ENCODE measurements around the gene CPNE5.
A peak's percentile ranks its signal among the peaks of the same experiment; 100 is the strongest.
"Not testable (repeated sequence)": the region's sequence is repeated elsewhere in the genome, so short reads cannot be mapped to it uniquely, and the experiment has no call there.

The CPNE5 gene

DNA sequence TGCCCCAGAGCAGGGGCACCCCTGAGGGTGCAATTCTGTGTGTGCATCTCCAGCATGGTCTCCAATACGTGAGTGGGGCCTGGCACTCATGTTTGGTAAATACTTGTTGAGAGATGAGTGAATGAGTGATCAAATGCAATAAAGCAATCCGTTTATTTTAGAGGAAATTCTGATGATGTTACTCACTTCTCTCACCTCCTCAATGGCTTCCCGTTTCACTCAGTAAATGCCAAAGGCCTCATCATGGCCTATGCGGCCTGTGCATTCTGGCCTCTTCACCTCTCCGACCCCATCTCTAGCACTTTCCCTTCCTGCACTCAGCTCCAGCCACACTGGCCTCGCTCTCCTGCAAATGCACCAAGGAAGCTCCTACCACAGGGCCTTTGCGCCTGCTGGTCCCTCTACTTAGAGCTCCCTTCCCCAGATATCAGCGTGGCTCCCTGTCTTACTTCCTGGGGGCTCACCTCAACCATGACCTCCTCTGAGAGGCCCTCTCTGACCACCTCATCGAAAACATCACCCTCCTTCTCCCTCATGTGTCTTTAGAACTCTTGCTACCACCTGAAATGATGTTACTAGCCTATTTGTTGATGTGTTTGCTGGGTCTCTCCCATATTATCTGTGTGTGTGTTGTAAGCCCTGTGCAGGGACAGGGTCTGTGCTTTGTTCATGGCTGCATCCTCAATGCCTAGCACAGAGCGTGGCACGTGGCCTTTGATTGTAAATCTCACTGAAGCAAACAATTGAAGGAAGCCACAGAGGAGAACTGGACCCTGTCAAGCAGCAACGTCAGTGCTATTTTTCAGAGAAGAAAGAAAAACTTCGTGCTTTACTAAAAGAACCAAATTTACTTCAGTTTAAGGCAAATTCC lies 99.1 kb downstream of the CPNE5 start:
- FAIRE-seq = no peak

DNA sequence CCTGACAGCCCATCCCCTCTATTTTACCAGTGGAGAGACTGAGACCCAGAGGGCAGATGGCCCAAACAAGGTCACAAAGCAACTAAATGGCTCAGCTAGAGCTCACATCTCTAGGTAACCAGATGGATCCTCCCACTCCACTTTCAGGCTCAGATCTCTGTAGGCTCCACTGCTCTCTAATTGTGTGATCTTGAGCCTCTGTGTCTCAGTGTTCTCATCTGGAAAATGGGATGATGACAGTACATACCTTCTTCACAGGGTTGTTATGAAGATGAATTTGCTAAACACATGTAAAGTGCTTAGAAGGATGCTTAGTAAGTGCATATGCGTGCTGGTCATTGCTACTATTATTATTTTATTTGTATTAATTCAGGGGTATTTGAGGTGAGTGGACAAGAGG lies 101.1 kb downstream of the CPNE5 start:
- FAIRE-seq = no peak

- FAIRE-seq = no peak
Observed at GRCh38 chr6:36737043-36737785, 102.0 kb downstream of the CPNE5 start.

DNA sequence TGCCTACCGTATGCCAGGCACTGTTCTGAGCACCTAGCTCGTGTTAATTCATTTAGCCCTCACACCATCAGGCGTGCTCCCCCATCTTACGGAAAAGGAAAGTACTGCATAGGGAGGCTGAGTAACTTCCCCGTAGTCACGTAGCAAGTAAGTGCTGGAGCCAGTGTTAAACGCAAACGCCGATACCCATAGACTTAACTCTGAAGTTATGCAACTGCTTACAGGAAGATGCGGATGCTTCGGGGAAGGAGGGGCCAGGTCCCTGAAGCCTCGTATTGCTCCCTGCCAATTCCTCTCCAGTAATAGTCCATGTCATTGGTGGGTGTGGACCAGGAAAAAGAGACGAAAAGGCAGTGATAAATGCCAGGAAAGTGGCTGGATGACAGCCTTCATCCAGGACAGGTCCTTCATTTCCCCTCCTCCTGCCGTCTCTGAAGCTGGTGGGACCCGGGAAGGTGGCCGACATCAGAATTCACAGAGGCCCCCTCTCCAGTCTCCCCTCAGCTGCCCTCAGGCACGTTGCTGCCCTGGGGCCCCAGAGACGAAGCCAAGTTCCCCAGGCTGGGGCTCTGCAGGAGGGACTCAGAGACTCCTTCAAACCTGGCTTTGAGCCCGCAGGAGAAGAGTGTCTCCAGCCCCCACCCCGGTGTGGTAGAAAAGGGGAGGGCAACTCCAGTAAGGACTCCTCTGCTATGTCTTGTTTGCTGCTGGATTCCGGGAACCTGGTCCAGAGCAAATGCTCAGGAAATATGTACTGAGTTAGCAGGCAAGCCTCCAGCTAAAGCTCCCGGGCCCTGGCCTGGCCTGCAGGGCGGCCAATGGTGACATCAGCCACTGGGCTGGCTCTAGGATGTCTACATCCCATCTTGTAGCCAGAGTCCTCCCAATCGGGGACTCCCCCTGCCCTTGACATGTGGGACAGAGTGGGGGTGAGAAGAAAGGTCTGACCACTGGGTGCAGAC lies 103.9 kb downstream of the CPNE5 start:
- no peak for FAIRE-seq

GRCh38 chr6:36734486-36735060 lies 104.7 kb downstream of the CPNE5 start:
- no peak for FAIRE-seq

- FAIRE-seq = no peak
Observed at GRCh38 chr6:36733300-36733699, 105.9 kb downstream of the CPNE5 start.

DNA sequence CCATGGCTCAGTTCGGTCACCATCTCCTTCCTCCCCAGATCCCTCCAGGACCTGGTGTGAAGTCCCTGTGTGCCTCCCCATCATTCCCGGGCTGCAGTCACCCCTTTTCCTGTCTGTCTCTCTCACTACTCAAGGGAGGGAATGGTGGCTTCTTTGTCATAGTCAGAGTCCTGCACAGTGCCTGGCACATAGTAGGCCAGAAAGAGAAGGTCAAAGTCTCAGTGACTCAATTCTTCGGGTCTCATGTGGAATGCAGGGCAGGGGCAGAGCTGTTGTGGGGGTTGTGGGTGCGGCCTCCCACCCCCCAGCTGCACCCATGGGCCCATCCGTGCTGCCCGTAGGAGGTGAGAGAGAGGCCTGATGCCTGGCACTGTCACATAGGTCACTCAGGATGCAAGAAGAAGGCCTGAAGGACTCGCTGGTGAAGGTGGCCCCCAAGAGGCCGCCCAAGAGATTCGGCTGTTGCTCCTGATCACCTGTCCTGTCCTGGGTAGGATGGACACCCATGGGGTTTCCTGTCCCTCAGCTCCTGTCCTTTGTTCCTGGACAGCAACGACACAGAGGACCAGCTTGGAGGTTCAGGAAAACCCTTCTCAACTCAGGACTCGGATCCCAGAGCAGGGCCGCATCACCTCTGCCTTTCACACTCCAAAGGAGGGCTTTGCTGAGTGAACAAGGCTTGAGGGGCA lies 107.5 kb downstream of the CPNE5 start:
- FAIRE-seq = no peak

- FAIRE-seq = no peak
Observed at GRCh38 chr6:36730424-36731380, 108.5 kb downstream of the CPNE5 start.

DNA sequence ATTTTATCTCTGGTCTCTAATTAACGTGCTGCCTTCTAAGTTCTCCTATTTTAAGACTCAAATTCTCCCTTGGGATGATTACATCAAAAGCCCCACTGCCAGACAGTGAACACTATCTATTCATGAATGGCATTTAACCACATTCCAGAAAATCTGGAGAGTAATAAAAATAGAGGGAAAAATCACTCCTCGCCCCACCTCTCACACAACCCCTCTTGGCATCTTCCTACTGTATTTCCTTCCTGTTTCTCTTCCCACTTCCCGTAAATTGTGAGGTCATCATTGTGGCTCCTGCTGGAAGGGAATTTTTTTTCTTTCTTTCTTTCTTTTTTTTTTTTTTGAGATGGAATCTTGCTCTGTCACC lies 110.1 kb downstream of the CPNE5 start:
- no peak for FAIRE-seq

GRCh38 chr6:36728289-36729160 lies 110.7 kb downstream of the CPNE5 start:
- no peak for FAIRE-seq

GRCh38 chr6:36727505-36728021 lies 111.7 kb downstream of the CPNE5 start:
- no peak for FAIRE-seq

DNA sequence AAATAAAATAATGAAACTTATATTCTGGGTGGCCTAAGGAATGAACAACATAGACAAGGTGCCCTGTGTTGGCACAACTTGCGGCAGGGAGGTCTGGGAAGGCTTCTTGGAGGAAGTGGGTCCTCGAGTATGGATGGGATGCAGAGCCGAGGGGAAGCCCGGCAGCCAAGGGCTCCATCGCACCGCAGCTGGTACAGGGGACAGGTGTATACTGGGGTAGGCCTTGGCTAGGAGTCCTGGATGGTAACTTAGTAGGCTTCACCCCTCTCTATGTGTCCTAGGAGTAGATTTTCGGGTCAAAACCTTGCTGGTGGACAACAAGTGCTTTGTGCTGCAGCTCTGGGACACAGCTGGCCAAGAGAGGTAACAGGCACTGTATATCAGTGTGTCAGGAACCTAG lies 113.7 kb downstream of the CPNE5 start:
- no peak for FAIRE-seq

DNA sequence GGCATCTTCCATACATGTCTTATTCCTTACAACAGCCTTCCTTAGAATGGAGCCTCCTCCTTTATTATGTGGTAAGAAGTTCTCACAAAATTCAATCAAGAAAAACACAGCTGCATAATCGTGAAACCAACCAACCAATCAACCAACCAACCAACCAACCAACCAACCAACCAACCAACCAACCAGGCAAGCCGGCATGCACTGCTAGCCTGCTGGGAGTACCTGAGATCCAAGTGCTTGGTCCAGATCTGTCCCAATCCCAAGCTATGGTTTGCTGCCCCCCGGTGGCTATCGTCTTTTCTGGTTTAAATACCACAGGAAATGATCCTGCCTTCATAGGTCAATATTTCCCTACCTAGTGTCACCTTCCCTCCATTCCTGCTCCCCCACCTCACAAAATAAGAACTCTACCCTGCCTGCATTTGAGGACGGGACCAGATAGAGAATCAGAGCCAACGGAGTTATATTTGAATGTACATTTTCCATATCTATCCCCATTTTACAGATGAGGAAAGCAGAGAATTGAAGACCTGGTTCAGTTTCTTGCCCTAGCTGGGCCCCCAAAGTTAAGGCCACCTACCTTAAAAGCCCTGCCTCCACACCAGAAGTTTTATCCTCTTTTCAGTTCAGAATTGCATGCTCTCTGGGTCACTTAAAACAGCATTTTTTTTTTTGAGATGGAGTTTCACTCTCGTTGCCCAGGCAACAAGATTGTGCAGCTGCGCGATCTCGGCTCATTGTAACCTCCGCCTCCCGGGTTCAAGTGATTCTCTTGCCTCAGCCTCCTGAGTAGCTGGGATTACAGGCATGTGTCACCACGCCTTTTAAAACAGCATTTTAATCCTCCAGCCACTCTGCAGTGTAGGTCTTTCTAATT lies 114.5 kb downstream of the CPNE5 start:
- FAIRE-seq = peak; percentile 28

- not testable (repeated sequence) for FAIRE-seq
Observed at GRCh38 chr6:36723992-36724391, 115.3 kb downstream of the CPNE5 start.

DNA sequence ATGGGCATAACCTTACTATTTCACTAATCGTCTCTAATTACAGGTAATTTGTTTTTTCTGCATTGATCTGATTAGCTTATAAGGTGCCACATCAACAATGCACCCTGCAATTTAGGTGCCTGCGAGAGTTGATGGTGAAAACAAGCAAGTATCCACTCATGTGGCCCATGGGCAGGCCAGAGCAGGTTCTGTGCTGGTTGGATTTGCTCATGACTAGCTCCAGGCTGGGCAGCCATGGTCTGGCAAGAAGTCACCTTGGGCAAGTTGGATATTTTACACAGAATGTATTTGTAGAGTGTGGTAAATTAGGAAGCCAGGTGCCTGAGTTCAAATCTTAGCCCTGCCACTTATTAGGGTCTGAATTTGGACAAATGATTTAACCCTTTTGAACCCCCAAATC lies 116.4 kb downstream of the CPNE5 start:
- FAIRE-seq = no peak

DNA sequence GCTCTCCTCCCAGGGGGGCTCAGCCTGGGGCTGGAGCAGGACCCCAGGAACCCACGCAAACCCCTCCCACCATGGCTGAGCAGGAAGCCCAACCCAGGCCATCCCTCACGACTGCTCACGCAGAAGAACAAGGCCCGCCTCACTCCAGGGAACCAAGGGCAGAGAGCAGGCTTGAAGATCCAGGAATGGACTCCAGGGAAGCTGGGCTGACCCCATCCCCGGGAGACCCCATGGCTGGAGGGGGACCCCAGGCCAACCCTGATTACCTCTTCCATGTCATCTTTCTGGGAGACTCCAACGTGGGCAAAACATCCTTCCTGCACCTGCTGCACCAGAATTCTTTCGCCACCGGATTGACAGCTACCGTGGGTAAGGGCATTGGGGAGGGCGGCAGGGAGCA lies 116.9 kb downstream of the CPNE5 start:
- FAIRE-seq = no peak

GRCh38 chr6:36721369-36722140 lies 117.7 kb downstream of the CPNE5 start:
- FAIRE-seq = no peak
